ENCODE data around the gene ITPR1.

DNA sequence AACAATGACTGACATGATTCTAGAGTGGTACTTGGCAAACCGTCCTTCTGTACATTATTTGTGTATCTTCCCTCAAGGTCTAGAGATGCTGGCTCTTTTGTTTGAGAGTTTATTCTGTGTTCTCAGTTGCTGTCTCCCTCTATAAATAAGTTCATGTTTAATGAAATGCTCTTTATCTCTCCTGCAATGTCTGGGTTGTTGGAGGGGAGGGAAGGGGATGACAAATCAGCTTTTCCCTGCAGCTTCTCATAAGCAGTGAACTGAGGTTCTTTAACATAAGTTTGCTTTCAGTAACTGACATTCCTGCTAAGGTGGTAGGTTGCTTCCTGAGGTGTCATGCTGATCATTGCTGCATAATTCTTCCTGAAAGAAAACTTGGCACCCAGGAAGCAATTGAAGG, 21.8 kb downstream of the ITPR1 start:
- no peak for TF ChIP-seq TAF1 (IDR thresholded peaks at IDR 0.05; ENCODE audit: borderline replicate concordance, low read depth, low read length)
- TF ChIP-seq, protein P1, sequence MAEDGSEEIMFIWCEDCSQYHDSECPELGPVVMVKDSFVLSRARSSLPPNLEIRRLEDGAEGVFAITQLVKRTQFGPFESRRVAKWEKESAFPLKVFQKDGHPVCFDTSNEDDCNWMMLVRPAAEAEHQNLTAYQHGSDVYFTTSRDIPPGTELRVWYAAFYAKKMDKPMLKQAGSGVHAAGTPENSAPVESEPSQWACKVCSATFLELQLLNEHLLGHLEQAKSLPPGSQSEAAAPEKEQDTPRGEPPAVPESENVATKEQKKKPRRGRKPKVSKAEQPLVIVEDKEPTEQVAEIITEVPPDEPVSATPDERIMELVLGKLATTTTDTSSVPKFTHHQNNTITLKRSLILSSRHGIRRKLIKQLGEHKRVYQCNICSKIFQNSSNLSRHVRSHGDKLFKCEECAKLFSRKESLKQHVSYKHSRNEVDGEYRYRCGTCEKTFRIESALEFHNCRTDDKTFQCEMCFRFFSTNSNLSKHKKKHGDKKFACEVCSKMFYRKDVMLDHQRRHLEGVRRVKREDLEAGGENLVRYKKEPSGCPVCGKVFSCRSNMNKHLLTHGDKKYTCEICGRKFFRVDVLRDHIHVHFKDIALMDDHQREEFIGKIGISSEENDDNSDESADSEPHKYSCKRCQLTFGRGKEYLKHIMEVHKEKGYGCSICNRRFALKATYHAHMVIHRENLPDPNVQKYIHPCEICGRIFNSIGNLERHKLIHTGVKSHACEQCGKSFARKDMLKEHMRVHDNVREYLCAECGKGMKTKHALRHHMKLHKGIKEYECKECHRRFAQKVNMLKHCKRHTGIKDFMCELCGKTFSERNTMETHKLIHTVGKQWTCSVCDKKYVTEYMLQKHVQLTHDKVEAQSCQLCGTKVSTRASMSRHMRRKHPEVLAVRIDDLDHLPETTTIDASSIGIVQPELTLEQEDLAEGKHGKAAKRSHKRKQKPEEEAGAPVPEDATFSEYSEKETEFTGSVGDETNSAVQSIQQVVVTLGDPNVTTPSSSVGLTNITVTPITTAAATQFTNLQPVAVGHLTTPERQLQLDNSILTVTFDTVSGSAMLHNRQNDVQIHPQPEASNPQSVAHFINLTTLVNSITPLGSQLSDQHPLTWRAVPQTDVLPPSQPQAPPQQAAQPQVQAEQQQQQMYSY (CRISPR knock-in tag; IDR thresholded peaks at IDR 0.05): no peak
- TF ChIP-seq CTCF (IDR thresholded peaks at IDR 0.05 in 2 of 3, conservative IDR thresholded peaks at IDR 0.05 in 1 of 3; ENCODE audit: control insufficient read depth in 2 of 3, extremely low read depth in 1 of 3, insufficient read depth in 1 of 3, low read depth in 3 of 3, low read length in 3 of 3): no peak
- TF ChIP-seq STAT3 (IDR thresholded peaks at IDR 0.05; ENCODE audit: low read depth, low read length): no peak

All from GM12878 (cell line).